Type B pancreatic cell (in vitro differentiated cells): Measurements from ENCODE around the gene CAV2. TPM values are rescaled to one million over a fixed set of nuclear protein-coding genes. Genes with fewer than 3 reads are reported as not detected.

Source experiments
- DNase-seq: peaks from one replicate; pipeline ENCODE4 v3.0.0; 2021; ENCODE audit warnings: mixed read lengths; ENCODE audit not compliant: unreplicated experiment; ENCODE audit errors: extremely low spot score
- H3K27ac Mint-ChIP-seq: 2 replicates; pipeline ENCODE4 v1.8.0; 2021; ENCODE audit warnings: mild to moderate bottlenecking, mixed read lengths
- H3K27me3 Mint-ChIP-seq: 2 replicates; pipeline ENCODE4 v1.8.0; 2021; ENCODE audit warnings: mixed read lengths
- H3K36me3 Mint-ChIP-seq: 2 replicates; pipeline ENCODE4 v1.8.0; 2021; ENCODE audit warnings: mixed read lengths
- H3K4me1 Mint-ChIP-seq: one replicate; pipeline ENCODE4 v1.8.0; 2021; ENCODE audit warnings: mixed read lengths; ENCODE audit not compliant: unreplicated experiment
- H3K4me3 Mint-ChIP-seq: 2 replicates; pipeline ENCODE4 v1.8.0; 2021; ENCODE audit warnings: mild to moderate bottlenecking, mixed read lengths
- H3K9me3 Mint-ChIP-seq: 2 replicates; pipeline ENCODE4 v1.8.0; 2021; ENCODE audit warnings: mixed read lengths
- CTCF ChIP-seq: fragments of 200-600 bp; sonication (generic); conservative IDR thresholded peaks from 2 replicates; pipeline ENCODE4 v1.5.0; 2021; ENCODE audit warnings: antibody characterized with exemption, mild to moderate bottlenecking
- total RNA-seq: library from RNA; stranded (reverse); gene quantifications from 2 replicates; pipeline ENCODE4 v1.2.1, GENCODE V29; 2021; ENCODE audit warnings: low replicate concordance

CAV2 gene
- total RNA-seq, 1 donor from 2014 or later: 12.8 TPM

DNA sequence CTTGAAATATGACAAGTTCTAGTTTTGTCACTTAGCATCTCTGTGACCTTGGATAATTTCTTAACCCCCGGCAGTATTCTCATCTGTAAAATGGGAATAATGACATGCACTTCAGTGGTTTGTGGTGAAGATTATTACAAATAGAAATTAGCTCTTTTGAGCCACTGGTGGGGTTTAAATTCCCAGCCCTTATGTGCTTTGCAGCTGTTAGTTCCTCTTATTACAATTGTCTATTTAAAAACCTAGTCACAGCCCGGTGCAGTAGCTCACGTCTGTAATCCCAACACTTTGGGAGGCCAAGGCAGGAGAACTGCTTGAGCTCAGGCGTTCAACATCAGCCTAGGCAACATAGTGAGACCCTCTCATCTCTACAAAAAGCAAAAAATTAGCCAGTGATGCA lies 55.4 kb downstream of the CAV2 start:
- no peak for DNase-seq
- Mint-ChIP-seq H3K27me3 (no peaks in the 10 kb centered on the region), H3K4me3 (no peak overlapping the region), H3K9me3 (no peaks in the 10 kb centered on the region), H3K27ac (no peak overlapping the region), H3K4me1 (peaks cover 9% of the 10 kb centered on the region), H3K36me3 (no peaks in the 10 kb centered on the region)
- no peak for TF ChIP-seq CTCF

- no peak for DNase-seq
- no peak for TF ChIP-seq CTCF
- Mint-ChIP-seq H3K36me3 (peaks cover 6% of the 10 kb centered on the region), H3K4me3 (no peak overlapping the region), H3K9me3 (no peaks in the 10 kb centered on the region), H3K27me3 (peaks cover 7% of the 10 kb centered on the region), H3K27ac (no peak overlapping the region), H3K4me1 (peaks cover 15% of the 10 kb centered on the region)
Measured at GRCh38 chr7:116557066-116557585, 57.6 kb downstream of the CAV2 start.

DNA sequence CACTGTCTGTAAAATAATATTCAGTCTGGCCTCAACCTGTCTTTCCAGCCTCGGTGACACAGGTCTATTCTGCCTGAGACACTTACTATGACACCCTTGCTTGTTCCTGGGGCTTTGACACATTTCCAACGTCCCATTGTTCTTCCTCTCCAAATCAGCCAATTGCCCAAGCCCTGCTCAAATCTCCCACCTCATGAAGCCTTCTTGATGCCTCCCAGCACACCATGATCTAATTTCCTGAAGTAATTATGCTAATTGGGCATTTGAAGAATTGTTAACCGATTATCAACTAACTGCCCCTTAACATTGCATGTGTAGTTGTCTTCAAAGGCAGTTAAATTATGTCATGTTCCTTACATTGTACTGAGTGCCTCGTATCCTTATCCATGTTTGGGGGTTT lies 58.4 kb downstream of the CAV2 start:
- no peak for TF ChIP-seq CTCF
- DNase-seq: no peak
- Mint-ChIP-seq H3K27me3 (peaks cover 7% of the 10 kb centered on the region), H3K36me3 (peaks cover 6% of the 10 kb centered on the region), H3K27ac (no peak overlapping the region), H3K9me3 (no peaks in the 10 kb centered on the region), H3K4me1 (peaks cover 15% of the 10 kb centered on the region), H3K4me3 (no peak overlapping the region)

Other genes with a start within 250 kb of the CAV2 start
- gene CAV1, start 25.3 kb downstream of the CAV2 start, total RNA-seq: 14.4 and 56.1 TPM in 2 replicates
- 34.2 and 49.1 TPM in 2 replicates for gene MET, start 172.5 kb downstream of the CAV2 start, total RNA-seq